ENCODE measurements around the gene MRPL21. TPM values are rescaled to one million over a fixed set of nuclear protein-coding genes. Genes with fewer than 3 reads are reported as not detected.

Gene MRPL21
- total RNA-seq, 2 experiments from 2014 or later: 56.6 to 70.2 TPM

DNA sequence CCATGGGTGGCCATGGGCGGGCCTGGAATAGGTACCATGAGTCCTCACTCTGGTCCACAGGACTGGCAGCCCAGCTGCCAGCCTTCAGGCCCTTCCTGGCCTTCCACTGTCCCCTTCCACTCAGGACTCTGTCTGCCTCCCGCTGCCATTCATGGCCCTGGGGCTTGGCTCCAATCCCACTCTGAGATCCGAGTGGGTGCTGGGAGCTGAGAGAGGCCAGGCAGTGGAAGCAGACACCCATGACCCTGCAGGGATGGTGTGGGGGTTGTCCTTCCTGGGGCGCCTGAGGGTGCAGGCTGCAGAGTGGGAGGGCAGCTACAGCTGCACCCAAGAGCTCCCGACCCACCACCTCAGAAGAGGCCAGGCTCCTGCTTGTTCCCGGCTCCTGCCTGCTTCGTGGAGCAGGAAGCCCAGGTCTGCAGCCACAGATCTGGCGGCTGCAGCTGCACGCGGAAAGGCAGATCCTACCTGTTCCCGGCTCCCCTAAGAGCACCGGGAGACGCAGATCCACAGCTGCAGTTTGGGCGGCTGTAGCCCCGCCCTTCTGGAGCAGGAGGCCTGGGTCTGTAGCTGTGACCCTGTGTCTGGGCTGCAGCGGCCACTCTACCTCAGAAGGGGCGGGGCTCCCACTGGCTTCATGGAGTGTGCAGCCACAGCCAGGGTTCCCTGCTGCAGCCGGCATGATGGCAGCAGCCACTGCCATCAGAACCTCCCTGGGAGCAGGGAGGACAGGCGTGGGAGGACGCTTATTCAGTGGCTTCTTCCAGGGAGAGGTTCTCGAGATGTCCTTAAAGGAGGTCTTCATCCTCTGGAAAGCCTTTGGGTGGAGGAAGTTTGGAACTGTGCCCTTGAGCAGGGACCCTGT is 27.6 kb upstream of the MRPL21 start:
- ATAC-seq (no peak), DNase-seq (no peak)
- H3K36me3 Mint-ChIP-seq: peaks cover 37% of the 10 kb centered on the region
- H3K9me3 Mint-ChIP-seq (ENCODE audit: low read depth): no peaks in the 10 kb centered on the region
- peaks cover 6% of the 10 kb centered on the region for H3K4me1 Mint-ChIP-seq
- H3K27me3 Mint-ChIP-seq: no peaks in the 10 kb centered on the region
- H3K27ac Mint-ChIP-seq: no peak overlapping the region
- CTCF ChIA-PET: interaction anchor here (0.6 kb wide), 1 partner anchor 1176 kb away, joined by 3 read pairs; no protein-coding TSS in a partner anchor
- no peak overlapping the region for H3K4me3 Mint-ChIP-seq

DNA sequence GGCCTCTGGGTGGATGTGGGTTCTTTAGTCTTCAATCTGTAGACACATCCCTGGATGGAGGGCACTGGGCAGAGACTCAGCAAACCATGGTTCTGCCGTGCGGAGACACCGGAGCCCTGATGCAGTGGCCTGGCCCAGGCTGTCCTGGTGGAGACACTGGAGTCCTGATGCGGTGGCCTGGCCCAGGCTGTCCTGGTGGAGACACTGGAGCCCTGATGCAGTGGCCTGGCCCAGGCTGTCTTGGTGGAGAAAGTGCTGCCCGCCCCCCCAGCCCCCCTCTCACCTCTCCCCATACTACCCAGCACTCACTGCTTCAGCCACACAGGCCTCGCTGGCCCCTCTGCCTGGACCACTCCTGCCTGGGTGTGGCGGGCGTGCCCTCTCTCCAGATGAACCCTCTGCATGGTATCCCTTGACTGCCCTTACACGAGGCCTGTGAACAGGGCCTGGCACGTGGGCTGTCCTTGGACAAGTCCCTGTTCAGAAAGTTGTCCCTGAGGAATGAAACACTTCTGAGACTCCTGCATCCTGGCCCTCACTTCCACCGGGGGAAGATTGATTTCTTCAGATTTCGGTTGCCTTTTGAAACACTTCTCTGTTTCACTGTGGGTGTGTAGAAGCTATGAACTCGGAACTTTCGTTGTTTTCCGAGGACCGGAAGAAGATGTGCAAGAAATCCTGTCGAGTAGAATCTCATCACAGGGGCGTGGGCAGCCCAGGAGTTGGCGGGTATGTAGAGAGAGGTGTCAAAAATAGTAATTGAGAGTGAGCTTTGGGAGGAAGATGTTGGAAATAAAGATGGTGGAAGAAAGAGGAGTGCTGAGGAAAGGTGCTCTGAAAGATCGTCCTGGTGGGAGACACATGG is 26.3 kb upstream of the MRPL21 start:
- H3K4me1 Mint-ChIP-seq: peaks cover 6% of the 10 kb centered on the region
- CTCF ChIA-PET: no interaction called here
- no peak for ATAC-seq
- H3K36me3 Mint-ChIP-seq: peaks cover 43% of the 10 kb centered on the region
- no peak for DNase-seq
- no peak overlapping the region for H3K4me3 Mint-ChIP-seq
- H3K27me3 Mint-ChIP-seq: no peaks in the 10 kb centered on the region
- H3K27ac Mint-ChIP-seq: no peak overlapping the region
- H3K9me3 Mint-ChIP-seq (ENCODE audit: low read depth): peaks cover 7% of the 10 kb centered on the region

DNA sequence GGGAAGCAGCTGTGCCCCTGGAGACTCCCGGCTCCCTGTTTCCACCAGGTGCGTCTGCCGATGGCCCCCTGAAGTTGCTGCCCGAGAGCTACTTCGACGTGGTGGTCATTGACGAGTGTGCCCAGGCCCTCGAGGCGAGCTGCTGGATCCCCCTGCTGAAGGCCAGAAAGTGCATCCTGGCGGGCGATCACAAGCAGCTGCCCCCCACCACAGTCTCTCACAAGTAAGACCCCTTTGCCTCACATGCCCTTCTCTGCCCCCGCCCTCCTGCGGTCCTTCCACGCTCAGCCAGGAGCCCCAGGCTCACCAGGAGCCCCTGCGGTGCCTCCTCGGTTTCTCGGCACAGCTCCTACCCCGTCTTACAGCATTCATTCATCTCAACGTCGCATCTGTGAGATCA is 25.5 kb upstream of the MRPL21 start:
- no peak for ATAC-seq
- Mint-ChIP-seq H3K27ac (no peak overlapping the region), H3K9me3 (ENCODE audit: low read depth) (peaks cover 7% of the 10 kb centered on the region), H3K36me3 (peaks cover 51% of the 10 kb centered on the region), H3K4me1 (peaks cover 6% of the 10 kb centered on the region), H3K27me3 (no peaks in the 10 kb centered on the region), H3K4me3 (no peak overlapping the region)
- CTCF ChIA-PET: no interaction called here
- DNase-seq: no peak

DNA sequence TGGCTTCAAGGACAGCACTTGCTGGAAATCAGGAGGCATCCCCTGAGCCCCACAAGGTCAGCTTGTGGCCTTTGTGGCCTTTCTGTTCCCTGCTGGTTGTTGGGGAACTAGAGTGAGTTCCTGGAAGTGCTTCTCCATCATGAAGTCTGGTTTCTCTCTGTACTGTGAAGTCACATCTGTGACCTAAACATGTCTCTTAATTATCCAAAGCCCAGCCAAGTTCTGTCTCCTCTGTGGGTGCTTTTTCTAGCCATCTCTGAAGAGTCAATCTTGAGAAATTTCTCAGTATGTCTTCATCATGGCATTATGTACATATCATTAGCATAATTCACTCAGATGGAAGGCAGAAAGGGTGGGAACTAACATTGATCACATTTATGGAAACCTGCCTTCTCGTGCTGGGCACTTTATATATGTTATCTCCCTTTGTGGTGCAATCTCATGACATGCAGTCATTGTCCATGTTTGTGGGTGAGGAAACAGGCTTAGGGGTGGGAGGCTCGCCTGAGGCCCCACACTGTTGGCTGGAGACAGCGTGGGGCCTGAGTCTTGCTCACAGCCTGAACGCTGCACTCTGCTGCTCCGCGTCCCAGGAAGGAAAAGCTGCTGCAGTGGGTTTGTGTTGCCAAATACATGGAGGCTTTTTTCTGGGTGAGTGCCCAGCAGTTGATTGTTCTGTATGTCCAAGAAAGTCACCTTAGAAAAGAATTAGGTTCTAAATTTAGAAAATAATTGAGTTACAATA is 24.7 kb upstream of the MRPL21 start:
- peaks cover 59% of the 10 kb centered on the region for H3K36me3 Mint-ChIP-seq
- CTCF ChIA-PET: no interaction called here

GRCh38 chr11:68927280-68928135 is 23.9 kb upstream of the MRPL21 start:
- H3K4me3 Mint-ChIP-seq: no peak overlapping the region
- no peak overlapping the region for H3K27ac Mint-ChIP-seq
- peaks cover 6% of the 10 kb centered on the region for H3K4me1 Mint-ChIP-seq
- H3K9me3 Mint-ChIP-seq (ENCODE audit: low read depth): peaks cover 7% of the 10 kb centered on the region
- H3K36me3 Mint-ChIP-seq: peaks cover 65% of the 10 kb centered on the region
- no peaks in the 10 kb centered on the region for H3K27me3 Mint-ChIP-seq
- DNase-seq (no peak), ATAC-seq (no peak)
- CTCF ChIA-PET: no interaction called here

More for the DNA sequence above, 24.7 kb upstream of the MRPL21 start:
- ATAC-seq: no peak
- Mint-ChIP-seq H3K4me1 (peaks cover 6% of the 10 kb centered on the region), H3K9me3 (ENCODE audit: low read depth) (peaks cover 7% of the 10 kb centered on the region), H3K27ac (no peak overlapping the region), H3K27me3 (no peaks in the 10 kb centered on the region), H3K4me3 (no peak overlapping the region)
- DNase-seq: no peak

DNA sequence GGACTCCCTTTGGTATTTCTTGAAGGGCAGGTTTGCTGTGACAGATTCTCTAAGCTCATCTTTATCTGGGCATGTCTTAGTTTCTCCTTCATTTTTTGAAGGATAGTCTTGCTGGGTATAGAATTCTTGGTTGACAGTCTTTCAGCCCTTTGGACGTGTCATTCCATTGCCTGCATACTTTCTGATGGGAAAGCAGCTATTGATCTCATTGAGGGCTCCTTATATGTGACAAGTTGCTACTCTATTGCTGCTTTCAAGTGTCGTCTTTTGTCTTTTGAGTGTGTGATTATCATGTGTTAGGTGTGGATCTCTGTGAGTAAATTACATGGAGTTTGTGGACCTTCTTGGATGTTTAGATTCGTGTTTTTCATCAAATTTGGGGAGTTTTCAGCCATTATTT is 22.0 kb upstream of the MRPL21 start:
- Mint-ChIP-seq H3K27ac (no peak overlapping the region), H3K36me3 (peaks cover 77% of the 10 kb centered on the region), H3K4me3 (no peak overlapping the region), H3K27me3 (no peaks in the 10 kb centered on the region), H3K9me3 (ENCODE audit: low read depth) (peaks cover 7% of the 10 kb centered on the region), H3K4me1 (peaks cover 6% of the 10 kb centered on the region)
- ATAC-seq (no peak), DNase-seq (no peak)
- CTCF ChIA-PET: interaction anchor here (0.6 kb wide), 2 partner anchors 53 to 1401 kb away, joined by 3 read pairs; no protein-coding TSS in a partner anchor

DNA sequence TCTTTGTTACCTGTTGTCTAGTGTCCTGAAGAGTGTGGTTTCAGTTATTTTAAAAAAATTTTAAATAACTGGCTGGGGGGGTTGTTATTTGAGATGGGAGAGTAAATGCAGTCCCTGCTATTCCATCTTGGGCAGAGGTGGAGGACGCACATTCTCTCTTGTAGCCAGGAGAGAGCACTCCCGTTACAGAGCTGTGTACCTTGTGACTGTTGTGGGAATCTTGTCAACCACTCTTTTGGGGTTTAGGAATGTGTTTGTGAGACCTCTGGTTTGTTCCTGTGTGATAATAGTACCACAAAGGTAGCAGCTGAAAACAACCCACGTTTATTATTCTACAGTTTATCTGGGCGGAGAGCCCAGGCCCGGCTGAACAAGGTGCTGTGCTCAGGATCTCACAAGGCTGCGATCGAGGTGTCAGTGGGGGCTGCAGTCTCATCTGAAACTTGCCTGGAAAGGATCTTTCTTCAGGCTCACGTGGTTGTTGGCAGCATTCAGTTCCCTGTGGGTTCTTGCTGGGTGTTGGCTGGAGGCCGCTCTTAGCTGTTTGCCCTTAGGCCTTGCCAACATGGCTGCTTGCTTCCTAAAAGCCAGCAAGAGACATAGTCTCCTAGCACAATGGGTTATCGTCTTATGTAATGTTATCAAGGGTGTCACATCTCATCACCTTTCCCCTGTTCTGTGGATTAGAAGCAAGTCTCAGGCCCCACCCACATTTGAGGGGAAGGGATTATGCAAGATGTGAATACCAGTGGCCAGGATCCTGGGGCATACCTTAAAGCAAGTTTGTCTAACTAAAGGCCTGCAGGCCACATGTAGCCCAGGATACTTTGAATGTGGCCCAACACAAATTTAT is 20.7 kb upstream of the MRPL21 start:
- no peaks in the 10 kb centered on the region for H3K27me3 Mint-ChIP-seq
- CTCF ChIA-PET: interaction anchor here (0.7 kb wide), 1 partner anchor 178 kb away, joined by 3 read pairs; no protein-coding TSS in a partner anchor
- no peak overlapping the region for H3K27ac Mint-ChIP-seq
- H3K9me3 Mint-ChIP-seq (ENCODE audit: low read depth): peaks cover 7% of the 10 kb centered on the region
- peaks cover 72% of the 10 kb centered on the region for H3K36me3 Mint-ChIP-seq
- no peak overlapping the region for H3K4me3 Mint-ChIP-seq
- DNase-seq (no peak), ATAC-seq (no peak)
- H3K4me1 Mint-ChIP-seq: peaks cover 6% of the 10 kb centered on the region

DNA sequence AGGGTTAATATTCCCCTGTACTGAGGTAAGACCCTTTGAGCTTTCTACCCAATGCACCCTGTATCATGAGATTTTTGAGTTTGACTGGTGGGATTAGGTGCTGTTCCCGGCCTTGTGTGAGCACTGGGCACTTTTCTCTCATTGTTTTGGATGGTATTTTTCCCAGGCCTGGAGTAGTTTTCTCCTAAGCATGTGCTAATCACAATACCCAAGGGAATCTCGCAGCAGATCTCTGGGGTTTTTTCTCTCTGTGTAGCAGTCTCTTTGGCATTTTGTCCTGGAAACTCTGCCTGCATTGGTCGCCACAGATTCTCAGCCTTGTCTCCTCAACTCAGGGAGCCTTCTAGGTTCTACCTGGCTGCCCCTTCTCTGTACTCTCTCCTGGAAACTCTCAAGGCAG is 20.0 kb upstream of the MRPL21 start:
- ATAC-seq (no peak), DNase-seq (no peak)
- H3K9me3 Mint-ChIP-seq (ENCODE audit: low read depth): peaks cover 7% of the 10 kb centered on the region
- H3K27ac Mint-ChIP-seq: no peak overlapping the region
- CTCF ChIA-PET: no interaction called here
- no peak overlapping the region for H3K4me3 Mint-ChIP-seq
- no peaks in the 10 kb centered on the region for H3K27me3 Mint-ChIP-seq
- H3K4me1 Mint-ChIP-seq: peaks cover 6% of the 10 kb centered on the region
- H3K36me3 Mint-ChIP-seq: peaks cover 75% of the 10 kb centered on the region

- ATAC-seq (no peak), DNase-seq (no peak)
- Mint-ChIP-seq H3K4me1 (peaks cover 4% of the 10 kb centered on the region), H3K36me3 (peaks cover 39% of the 10 kb centered on the region), H3K27me3 (no peaks in the 10 kb centered on the region), H3K9me3 (ENCODE audit: low read depth) (no peaks in the 10 kb centered on the region), H3K27ac (no peak overlapping the region), H3K4me3 (no peak overlapping the region)
- CTCF ChIA-PET: no interaction called here
These were observed 12.8 kb upstream of the MRPL21 start for GRCh38 chr11:68916439-68916838.

- ATAC-seq: no peak
- Mint-ChIP-seq H3K4me3 (no peak overlapping the region), H3K27ac (no peak overlapping the region), H3K27me3 (no peaks in the 10 kb centered on the region), H3K9me3 (ENCODE audit: low read depth) (no peaks in the 10 kb centered on the region), H3K4me1 (peaks cover 4% of the 10 kb centered on the region), H3K36me3 (peaks cover 44% of the 10 kb centered on the region)
- CTCF ChIA-PET: no interaction called here
- no peak for DNase-seq
These were observed 11.1 kb upstream of the MRPL21 start for GRCh38 chr11:68914761-68915160.

GRCh38 chr11:68913188-68913587 is 9.6 kb upstream of the MRPL21 start:
- CTCF ChIA-PET: no interaction called here
- H3K4me3 Mint-ChIP-seq: no peak overlapping the region
- H3K27me3 Mint-ChIP-seq: no peaks in the 10 kb centered on the region
- peaks cover 38% of the 10 kb centered on the region for H3K36me3 Mint-ChIP-seq
- DNase-seq: no peak
- no peak overlapping the region for H3K27ac Mint-ChIP-seq
- peaks cover 4% of the 10 kb centered on the region for H3K4me1 Mint-ChIP-seq
- H3K9me3 Mint-ChIP-seq (ENCODE audit: low read depth): no peaks in the 10 kb centered on the region
- ATAC-seq: no peak

- Mint-ChIP-seq H3K4me3 (no peak overlapping the region), H3K27ac (no peak overlapping the region), H3K9me3 (ENCODE audit: low read depth) (no peaks in the 10 kb centered on the region), H3K4me1 (peaks cover 4% of the 10 kb centered on the region), H3K27me3 (no peaks in the 10 kb centered on the region), H3K36me3 (peaks cover 35% of the 10 kb centered on the region)
- no peak for ATAC-seq
- CTCF ChIA-PET: no interaction called here
- no peak for DNase-seq
These were observed 8.6 kb upstream of the MRPL21 start for GRCh38 chr11:68912254-68912653.
